ENCODE measurements around the gene MSX2. TPM values are rescaled to one million over a fixed set of nuclear protein-coding genes. Genes with fewer than 3 reads are reported as not detected.

The MSX2 gene
- total and polyA plus RNA-seq, 9 of the 15 experiments (the other 6 are each of a cell fraction or from before 2014, with no cell fraction given) = not detected

DNA sequence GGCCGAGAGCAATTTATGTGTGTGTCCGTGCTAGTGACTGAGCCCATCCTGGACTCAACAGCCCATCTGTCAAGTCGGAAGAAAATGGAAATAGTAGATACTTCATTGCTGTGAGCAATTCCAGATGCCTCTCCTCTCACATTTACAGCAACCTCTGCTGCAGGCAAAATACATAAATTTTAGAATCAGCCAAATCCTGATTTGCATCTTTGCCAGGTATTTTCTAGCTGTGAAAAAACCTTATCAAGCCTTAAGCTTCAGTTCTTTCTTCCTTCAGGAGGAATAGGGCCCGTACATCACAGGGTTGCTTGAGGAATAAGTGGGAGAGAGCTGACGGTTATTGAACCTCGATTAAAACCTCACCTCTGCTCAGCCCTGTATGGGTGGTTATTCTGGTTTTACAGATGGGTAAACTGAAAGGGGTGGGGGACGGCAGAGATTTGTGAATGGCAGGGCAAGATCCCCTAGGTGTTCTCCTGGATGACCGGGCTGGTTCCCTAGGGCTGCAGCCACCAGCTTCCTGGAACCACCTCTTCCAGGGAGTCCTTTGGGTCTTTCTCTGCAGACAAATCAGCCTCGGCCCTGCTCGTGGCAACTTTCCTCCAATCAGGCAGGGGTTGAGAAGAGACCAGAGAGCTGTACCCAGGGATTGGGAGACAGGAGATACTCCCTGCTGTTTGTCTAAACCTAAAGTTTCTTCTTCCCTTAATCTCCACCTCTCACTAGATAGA lies 5.3 kb upstream of the MSX2 start:
- Histone ChIP-seq H3K4me3 (no peak overlapping the region), H3K79me2 (ENCODE audit: control insufficient read depth, insufficient read depth, low read length) (no peaks in the 10 kb centered on the region), H4K20me1 (replicated peaks; ENCODE audit: control insufficient read depth, insufficient read depth, low read length) (no peaks in the 10 kb centered on the region; the same call in 1 of the 2 replicates), H3K9me3 (replicated peaks; ENCODE audit: control insufficient read depth, insufficient read depth, low read depth, low read length) (no peaks in the 10 kb centered on the region), H3K27ac (ENCODE audit: extremely low read depth, low read depth, low read length) (no peak overlapping the region), H3K9me1 (ENCODE audit: control insufficient read depth, insufficient read depth, low read length) (no peaks in the 10 kb centered on the region), H3K9ac (ENCODE audit: insufficient read depth in 1 of 2, low read depth in 2 of 2, low read length in 2 of 2) (no peak overlapping the region), H2AFZ (ENCODE audit: low read depth, low read length) (no peak overlapping the region), H3K4me1 (replicated peaks in 1 of 2; ENCODE audit: control insufficient read depth in 2 of 2, insufficient read depth in 2 of 2, low read length in 2 of 2) (no peaks in the 10 kb centered on the region), H3K27me3 (ENCODE audit: control insufficient read depth in 2 of 2, insufficient read depth in 2 of 2, low read length in 2 of 2) (peaks cover 33 to 42% of the 10 kb centered on the region in 2 experiments), H3K4me2 (ENCODE audit: insufficient read depth, low read length) (no peak overlapping the region), H3K36me3 (ENCODE audit: control insufficient read depth, insufficient read depth, low read length) (no peaks in the 10 kb centered on the region)
- BruUV-seq (replicated peaks) = no TSS peak
- ChIA-PET POLR2A (interaction anchor here (1.0 kb wide), 1 partner anchor 303 kb away, joined by 3 read pairs; no protein-coding TSS in a partner anchor), CTCF (ENCODE audit: low intra/inter-chr PET ratio) (no interaction called here)
- ATAC-seq (no peak), FAIRE-seq (no peak), DNase-seq (ENCODE audit: extremely low read depth in 1 of 4, low spot score in 3 of 4) (no peak)
- in situ Hi-C loops (cut with MboI) (no loop called here), intact Hi-C loops (cut with micrococcal nuclease) (no loop called here)
- WGBS (ENCODE audit: insufficient coverage, low coverage, missing lambda C conversion rate) = under 1% methylated on average over 10 of the region's 10 CpGs
- TF ChIP-seq, protein P1, sequence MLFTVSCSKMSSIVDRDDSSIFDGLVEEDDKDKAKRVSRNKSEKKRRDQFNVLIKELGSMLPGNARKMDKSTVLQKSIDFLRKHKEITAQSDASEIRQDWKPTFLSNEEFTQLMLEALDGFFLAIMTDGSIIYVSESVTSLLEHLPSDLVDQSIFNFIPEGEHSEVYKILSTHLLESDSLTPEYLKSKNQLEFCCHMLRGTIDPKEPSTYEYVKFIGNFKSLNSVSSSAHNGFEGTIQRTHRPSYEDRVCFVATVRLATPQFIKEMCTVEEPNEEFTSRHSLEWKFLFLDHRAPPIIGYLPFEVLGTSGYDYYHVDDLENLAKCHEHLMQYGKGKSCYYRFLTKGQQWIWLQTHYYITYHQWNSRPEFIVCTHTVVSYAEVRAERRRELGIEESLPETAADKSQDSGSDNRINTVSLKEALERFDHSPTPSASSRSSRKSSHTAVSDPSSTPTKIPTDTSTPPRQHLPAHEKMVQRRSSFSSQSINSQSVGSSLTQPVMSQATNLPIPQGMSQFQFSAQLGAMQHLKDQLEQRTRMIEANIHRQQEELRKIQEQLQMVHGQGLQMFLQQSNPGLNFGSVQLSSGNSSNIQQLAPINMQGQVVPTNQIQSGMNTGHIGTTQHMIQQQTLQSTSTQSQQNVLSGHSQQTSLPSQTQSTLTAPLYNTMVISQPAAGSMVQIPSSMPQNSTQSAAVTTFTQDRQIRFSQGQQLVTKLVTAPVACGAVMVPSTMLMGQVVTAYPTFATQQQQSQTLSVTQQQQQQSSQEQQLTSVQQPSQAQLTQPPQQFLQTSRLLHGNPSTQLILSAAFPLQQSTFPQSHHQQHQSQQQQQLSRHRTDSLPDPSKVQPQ (CRISPR knock-in tag; IDR thresholded peaks at IDR 0.05; ENCODE audit: borderline replicate concordance) = no peak
- TF ChIP-seq, protein P2, sequence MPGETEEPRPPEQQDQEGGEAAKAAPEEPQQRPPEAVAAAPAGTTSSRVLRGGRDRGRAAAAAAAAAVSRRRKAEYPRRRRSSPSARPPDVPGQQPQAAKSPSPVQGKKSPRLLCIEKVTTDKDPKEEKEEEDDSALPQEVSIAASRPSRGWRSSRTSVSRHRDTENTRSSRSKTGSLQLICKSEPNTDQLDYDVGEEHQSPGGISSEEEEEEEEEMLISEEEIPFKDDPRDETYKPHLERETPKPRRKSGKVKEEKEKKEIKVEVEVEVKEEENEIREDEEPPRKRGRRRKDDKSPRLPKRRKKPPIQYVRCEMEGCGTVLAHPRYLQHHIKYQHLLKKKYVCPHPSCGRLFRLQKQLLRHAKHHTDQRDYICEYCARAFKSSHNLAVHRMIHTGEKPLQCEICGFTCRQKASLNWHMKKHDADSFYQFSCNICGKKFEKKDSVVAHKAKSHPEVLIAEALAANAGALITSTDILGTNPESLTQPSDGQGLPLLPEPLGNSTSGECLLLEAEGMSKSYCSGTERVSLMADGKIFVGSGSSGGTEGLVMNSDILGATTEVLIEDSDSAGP (CRISPR knock-in tag; IDR thresholded peaks at IDR 0.05) = no peak
- TF ChIP-seq PPARD (CRISPR knock-in tag; IDR thresholded peaks at IDR 0.05) (no peak), TCFL5 (CRISPR knock-in tag; conservative IDR thresholded peaks at IDR 0.05) (no peak), NFIX (CRISPR knock-in tag; IDR thresholded peaks at IDR 0.05; ENCODE audit: low read depth) (no peak), ETV5 (CRISPR knock-in tag; IDR thresholded peaks at IDR 0.05; ENCODE audit: low read depth) (no peak), PTTG1 (tag; IDR thresholded peaks at IDR 0.05; ENCODE audit: low read depth) (no peak), ZNF124 (CRISPR knock-in tag; IDR thresholded peaks at IDR 0.05) (no peak)
- TF ChIP-seq, protein P3, sequence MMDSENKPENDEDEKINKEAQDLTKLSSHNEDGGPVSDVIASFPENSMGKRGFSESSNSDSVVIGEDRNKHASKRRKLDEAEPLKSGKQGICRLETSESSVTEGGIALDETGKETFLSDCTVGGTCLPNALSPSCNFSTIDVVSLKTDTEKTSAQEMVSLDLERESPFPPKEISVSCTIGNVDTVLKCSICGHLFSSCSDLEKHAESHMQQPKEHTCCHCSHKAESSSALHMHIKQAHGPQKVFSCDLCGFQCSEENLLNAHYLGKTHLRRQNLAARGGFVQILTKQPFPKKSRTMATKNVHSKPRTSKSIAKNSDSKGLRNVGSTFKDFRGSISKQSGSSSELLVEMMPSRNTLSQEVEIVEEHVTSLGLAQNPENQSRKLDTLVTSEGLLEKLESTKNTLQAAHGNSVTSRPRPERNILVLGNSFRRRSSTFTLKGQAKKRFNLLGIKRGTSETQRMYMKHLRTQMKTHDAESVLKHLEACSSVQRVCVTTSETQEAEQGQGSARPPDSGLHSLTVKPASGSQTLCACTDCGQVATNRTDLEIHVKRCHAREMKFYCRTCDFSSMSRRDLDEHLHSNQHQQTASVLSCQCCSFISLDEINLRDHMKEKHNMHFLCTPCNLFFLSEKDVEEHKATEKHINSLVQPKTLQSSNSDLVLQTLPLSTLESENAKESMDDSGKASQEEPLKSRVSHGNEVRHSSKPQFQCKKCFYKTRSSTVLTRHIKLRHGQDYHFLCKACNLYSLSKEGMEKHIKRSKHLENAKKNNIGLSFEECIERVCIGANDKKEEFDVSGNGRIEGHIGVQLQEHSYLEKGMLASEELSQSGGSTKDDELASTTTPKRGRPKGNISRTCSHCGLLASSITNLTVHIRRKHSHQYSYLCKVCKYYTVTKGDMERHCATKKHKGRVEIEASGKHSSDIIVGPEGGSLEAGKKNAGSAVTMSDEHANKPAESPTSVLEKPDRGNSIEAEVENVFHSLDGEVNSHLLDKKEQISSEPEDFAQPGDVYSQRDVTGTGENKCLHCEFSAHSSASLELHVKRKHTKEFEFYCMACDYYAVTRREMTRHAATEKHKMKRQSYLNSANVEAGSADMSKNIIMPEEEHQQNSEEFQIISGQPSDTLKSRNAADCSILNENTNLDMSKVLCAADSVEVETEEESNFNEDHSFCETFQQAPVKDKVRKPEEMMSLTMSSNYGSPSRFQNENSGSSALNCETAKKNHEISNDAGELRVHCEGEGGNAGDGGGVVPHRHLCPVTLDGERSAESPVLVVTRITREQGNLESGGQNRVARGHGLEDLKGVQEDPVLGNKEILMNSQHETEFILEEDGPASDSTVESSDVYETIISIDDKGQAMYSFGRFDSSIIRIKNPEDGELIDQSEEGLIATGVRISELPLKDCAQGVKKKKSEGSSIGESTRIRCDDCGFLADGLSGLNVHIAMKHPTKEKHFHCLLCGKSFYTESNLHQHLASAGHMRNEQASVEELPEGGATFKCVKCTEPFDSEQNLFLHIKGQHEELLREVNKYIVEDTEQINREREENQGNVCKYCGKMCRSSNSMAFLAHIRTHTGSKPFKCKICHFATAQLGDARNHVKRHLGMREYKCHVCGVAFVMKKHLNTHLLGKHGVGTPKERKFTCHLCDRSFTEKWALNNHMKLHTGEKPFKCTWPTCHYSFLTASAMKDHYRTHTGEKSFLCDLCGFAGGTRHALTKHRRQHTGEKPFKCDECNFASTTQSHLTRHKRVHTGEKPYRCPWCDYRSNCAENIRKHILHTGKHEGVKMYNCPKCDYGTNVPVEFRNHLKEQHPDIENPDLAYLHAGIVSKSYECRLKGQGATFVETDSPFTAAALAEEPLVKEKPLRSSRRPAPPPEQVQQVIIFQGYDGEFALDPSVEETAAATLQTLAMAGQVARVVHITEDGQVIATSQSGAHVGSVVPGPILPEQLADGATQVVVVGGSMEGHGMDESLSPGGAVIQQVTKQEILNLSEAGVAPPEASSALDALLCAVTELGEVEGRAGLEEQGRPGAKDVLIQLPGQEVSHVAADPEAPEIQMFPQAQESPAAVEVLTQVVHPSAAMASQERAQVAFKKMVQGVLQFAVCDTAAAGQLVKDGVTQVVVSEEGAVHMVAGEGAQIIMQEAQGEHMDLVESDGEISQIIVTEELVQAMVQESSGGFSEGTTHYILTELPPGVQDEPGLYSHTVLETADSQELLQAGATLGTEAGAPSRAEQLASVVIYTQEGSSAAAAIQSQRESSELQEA (IDR thresholded peaks at IDR 0.05; ENCODE audit: low read depth) = no peak
